Transverse colon (tissue), 4 donors: Measurements from ENCODE around the gene KIAA1755. TPM values are rescaled to one million over a fixed set of nuclear protein-coding genes. Genes with fewer than 3 reads are reported as not detected.

ENCODE experiments used
- DNase-seq: peaks from one replicate; pipeline ENCODE4 v3.0.0-alpha.2; 2019
- H3K27ac ChIP-seq, 4 donors: fragments of 200-600 bp; sonication (generic); 2 replicates each; pipeline ENCODE4 v1.5.1; 2016 to 2018; ENCODE audit warnings: inconsistent platforms in 4 of 4
- H3K27me3 ChIP-seq: fragments of 200-600 bp; sonication (generic); 2 replicates; pipeline ENCODE4 v1.5.1; 2017; ENCODE audit warnings: inconsistent platforms
- H3K36me3 ChIP-seq, 4 donors: fragments of 200-600 bp; sonication (generic); 2 replicates each; pipeline ENCODE4 v1.5.1; 2017 to 2019; ENCODE audit warnings: inconsistent platforms in 4 of 4
- H3K4me1 ChIP-seq, 4 donors: fragments of 200-600 bp; sonication (generic); 2 replicates each; pipeline ENCODE4 v1.5.1; 2017 to 2020; ENCODE audit warnings: inconsistent platforms in 4 of 4
- H3K4me3 ChIP-seq, 4 donors: fragments of 200-600 bp; sonication (generic); 1 replicate in 1 of 4; 2 replicates in 3 of 4; pipeline versions ENCODE4 v1.5.1 to v1.6.1; 2017 to 2019; ENCODE audit warnings: inconsistent platforms in 4 of 4
- H3K9me3 ChIP-seq, 2 donors: fragments of 200-600 bp; sonication (generic); 2 replicates each; pipeline ENCODE4 v1.5.1; 2017 to 2019; ENCODE audit warnings: inconsistent platforms in 2 of 2
- EP300 ChIP-seq: sonication (generic); formaldehyde crosslinking; IDR thresholded peaks from one replicate; pipeline ENCODE4 v1.6.1; 2017; ENCODE audit warnings: antibody characterized with exemption, low read depth
- POLR2A ChIP-seq: fragments of 450-650 bp; IDR thresholded peaks from one replicate; pipeline ENCODE4 v1.6.1; 2016; ENCODE audit warnings: antibody characterized with exemption, mild to moderate bottlenecking, moderate library complexity
- POLR2AphosphoS5 ChIP-seq, 3 donors: sonication (generic); formaldehyde crosslinking; IDR thresholded peaks; one replicate each; pipeline ENCODE4 v1.6.1; 2016; ENCODE audit warnings: antibody characterized with exemption in 3 of 3
- whole genome bisulfite sequencing, 2 donors: methylation state at CpG; one replicate each; pipeline ENCODE4 v1.1.5; 2018; ENCODE audit warnings: low coverage in 1 of 2; 5-methylcytosine and 5-hydroxymethylcytosine counted together
- in situ Hi-C, 4 donors: fragments of 200-750 bp; cut with MboI; loops; one replicate each; pipeline versions ENCODE4 v1.15.0 to v1.15.1; 2017; ENCODE audit warnings: low sequenced_read_pairs in 3 of 4, low pct_ligation_motif_present in 1 of 4, low pct_unique_long_range_greater_than_20kb in 1 of 4
- intact Hi-C: fragments of 100-400 bp; cut with DNase I; formaldehyde crosslinking; loops from one replicate; pipeline ENCODE4 v1.15.1; 2023; ENCODE audit warnings: low total_unique reads
- total RNA-seq, 4 donors: library from RNA; depleted of rRNA; stranded (reverse); fragments of >200 nt; gene quantifications; one replicate each; pipeline ENCODE4 v1.1.0, GENCODE V29; 2016
- TF ChIP-seq, protein P1 (sequence below), 5 experiments: fragments of 200-600 bp in 3 of 5; fragments of 450-650 bp in 2 of 5; sonication (generic) in 3 of 5; IDR thresholded peaks; 1 replicate in 2 of 5; 2 replicates in 3 of 5; pipeline ENCODE4 v1.5.1; 2016 to 2017; ENCODE audit warnings: antibody characterized with exemption in 5 of 5, inconsistent platforms in 3 of 5, mild to moderate bottlenecking in 2 of 5, moderate library complexity in 1 of 5

KIAA1755 gene
- total RNA-seq, 4 donors from 2014 or later: 1.6 to 20.2 (median 3.7) TPM

DNA sequence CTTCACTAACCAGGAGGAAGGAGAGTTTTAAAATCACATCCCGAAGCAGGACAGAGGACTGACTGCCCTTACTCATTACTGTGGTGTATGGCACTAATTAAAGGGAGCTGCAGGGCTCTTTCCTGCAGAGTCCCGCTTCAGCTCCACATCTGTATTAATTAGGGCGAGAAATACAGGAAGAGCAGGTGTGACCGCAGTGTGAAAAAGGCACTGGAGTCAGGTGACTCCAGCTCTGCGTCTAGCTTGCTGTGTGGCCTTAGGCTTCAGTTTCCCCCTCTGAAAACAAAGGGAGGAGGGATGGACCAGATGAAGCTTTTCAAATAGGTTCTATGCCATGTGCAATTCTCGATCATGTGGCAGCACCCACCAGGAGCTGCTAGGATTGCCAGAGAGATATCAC lies 34.0 kb downstream of the KIAA1755 start:
- H3K9me3 ChIP-seq: no peaks in the 10 kb centered on the region
- DNase-seq: no peak
- TF ChIP-seq POLR2A (no peak), POLR2AphosphoS5 (IDR thresholded peaks at IDR 0.05) (no peak), EP300 (no peak)
- TF ChIP-seq, protein P1, sequence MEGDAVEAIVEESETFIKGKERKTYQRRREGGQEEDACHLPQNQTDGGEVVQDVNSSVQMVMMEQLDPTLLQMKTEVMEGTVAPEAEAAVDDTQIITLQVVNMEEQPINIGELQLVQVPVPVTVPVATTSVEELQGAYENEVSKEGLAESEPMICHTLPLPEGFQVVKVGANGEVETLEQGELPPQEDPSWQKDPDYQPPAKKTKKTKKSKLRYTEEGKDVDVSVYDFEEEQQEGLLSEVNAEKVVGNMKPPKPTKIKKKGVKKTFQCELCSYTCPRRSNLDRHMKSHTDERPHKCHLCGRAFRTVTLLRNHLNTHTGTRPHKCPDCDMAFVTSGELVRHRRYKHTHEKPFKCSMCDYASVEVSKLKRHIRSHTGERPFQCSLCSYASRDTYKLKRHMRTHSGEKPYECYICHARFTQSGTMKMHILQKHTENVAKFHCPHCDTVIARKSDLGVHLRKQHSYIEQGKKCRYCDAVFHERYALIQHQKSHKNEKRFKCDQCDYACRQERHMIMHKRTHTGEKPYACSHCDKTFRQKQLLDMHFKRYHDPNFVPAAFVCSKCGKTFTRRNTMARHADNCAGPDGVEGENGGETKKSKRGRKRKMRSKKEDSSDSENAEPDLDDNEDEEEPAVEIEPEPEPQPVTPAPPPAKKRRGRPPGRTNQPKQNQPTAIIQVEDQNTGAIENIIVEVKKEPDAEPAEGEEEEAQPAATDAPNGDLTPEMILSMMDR (IDR thresholded peaks at IDR 0.05): no peak
- intact Hi-C loops: no loop called here
- H3K36me3 ChIP-seq: no peaks in the 10 kb centered on the region
- no peak overlapping the region for H3K4me3 ChIP-seq
- 74% methylated on average over 6 of the region's 6 CpGs; no CpG with 5 or more reads in 1 of the 2 donors for WGBS, 2 donors
- no peaks in the 10 kb centered on the region for H3K4me1 ChIP-seq
- no peaks in the 10 kb centered on the region for H3K27me3 ChIP-seq
- in situ Hi-C loops: loop anchor here in 3 of 4 donors (5.0 to 25.0 kb wide), 5 partner anchors 98 to 664 kb away; no protein-coding TSS in a partner anchor
- no peak overlapping the region for H3K27ac ChIP-seq

DNA sequence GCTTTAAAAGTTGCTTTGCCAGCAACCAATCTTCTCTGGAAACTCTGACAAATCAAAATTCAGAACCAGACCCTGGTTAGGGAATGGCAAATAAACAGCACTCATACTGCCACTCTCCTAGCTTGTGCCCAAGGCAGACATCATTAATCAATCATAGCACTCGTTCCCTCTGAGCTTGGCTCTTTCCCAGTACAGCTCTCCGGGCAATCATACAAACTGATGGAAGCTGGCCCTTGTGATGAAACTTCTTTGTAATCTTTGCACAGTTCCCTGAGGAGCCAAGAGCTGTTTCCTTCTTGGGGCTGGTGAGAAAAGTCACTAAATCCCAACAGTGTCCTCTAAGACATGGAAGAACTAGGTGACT lies 34.7 kb downstream of the KIAA1755 start:
- WGBS, 2 donors: 48 to 51% methylated on average over 2 of the region's 2 CpGs
- Histone ChIP-seq H3K9me3 (no peaks in the 10 kb centered on the region), H3K27me3 (no peaks in the 10 kb centered on the region), H3K4me3 (no peak overlapping the region), H3K27ac (no peak overlapping the region), H3K36me3 (no peaks in the 10 kb centered on the region), H3K4me1 (no peaks in the 10 kb centered on the region)
- no peak for TF ChIP-seq POLR2AphosphoS5 (IDR thresholded peaks at IDR 0.05)
- TF ChIP-seq POLR2A: no peak
- TF ChIP-seq, protein P1 (IDR thresholded peaks at IDR 0.05): no peak
- no peak for TF ChIP-seq EP300
- intact Hi-C loops (no loop called here), in situ Hi-C loops (loop anchor here in 3 of 4 donors (5.0 to 25.0 kb wide), 5 partner anchors 99 to 664 kb away; no protein-coding TSS in a partner anchor)
- no peak for DNase-seq

DNA sequence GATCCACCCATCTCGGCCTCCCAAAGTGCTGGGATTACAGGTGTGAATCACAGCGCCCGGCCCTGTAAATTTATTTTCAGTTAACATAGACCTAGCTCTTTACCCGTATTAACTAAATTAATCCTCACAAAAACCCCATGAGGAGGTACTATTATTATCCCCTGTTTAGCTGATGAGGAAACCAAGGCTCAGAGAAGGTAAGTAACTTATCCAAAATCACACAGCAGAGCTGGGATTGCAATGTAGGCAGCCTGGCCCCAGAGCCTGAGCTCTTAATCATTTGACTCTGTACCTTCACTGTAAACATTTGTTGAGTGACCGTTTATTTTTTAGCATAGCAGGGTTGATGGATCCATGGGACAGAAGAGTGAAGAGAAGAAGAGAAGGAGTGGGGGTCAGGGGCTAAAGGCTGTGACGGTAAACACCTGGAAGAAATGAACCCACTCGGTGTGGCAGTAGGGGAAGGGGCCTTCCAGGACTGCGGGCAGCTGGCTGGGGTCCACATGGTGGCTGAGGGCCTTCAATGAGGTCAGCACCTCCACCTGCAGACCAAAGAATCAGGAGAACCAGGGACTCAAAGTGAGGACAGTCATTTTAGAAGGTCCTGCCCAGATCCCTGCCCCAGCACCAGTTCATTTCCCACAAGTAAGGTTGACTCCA lies 35.2 kb downstream of the KIAA1755 start:
- Histone ChIP-seq H3K4me1 (no peaks in the 10 kb centered on the region), H3K36me3 (no peaks in the 10 kb centered on the region), H3K9me3 (no peaks in the 10 kb centered on the region), H3K4me3 (no peak overlapping the region), H3K27ac (no peak overlapping the region), H3K27me3 (no peaks in the 10 kb centered on the region)
- WGBS, 2 donors: 66 to 84% methylated on average over 7 to 8 of the region's 8 CpGs
- TF ChIP-seq POLR2A: no peak
- no peak for TF ChIP-seq POLR2AphosphoS5 (IDR thresholded peaks at IDR 0.05)
- no peak for DNase-seq
- intact Hi-C loops (no loop called here), in situ Hi-C loops (loop anchor here in 3 of 4 donors (5.0 to 25.0 kb wide), 5 partner anchors 99 to 663 kb away; no protein-coding TSS in a partner anchor)

DNA sequence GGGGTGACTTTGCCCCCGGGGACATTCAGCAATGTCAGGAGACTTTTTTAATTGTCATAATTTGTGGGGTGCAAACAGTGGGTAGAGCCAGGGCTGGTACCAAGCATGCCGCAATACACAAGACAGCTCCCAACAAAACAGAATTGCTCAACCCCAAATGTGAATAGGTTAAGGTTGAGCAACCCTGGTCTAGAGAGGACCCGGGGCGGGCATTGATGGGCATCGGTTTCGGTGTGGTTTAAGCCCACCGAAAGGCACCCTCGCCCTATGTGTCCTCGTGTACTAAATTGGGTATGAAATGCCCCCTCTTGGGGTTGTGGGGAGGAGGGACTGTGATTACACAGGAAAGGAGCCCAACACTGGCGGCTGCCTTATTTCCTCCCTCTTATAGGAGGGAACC lies 36.0 kb downstream of the KIAA1755 start:
- H3K4me3 ChIP-seq: no peak overlapping the region
- no peak overlapping the region for H3K27ac ChIP-seq
- H3K4me1 ChIP-seq: no peaks in the 10 kb centered on the region
- no peaks in the 10 kb centered on the region for H3K36me3 ChIP-seq
- DNase-seq: no peak
- in situ Hi-C loops (loop anchor here in 2 of 4 donors (10.0 kb wide), 3 partner anchors 100 to 170 kb away; no protein-coding TSS in a partner anchor), intact Hi-C loops (no loop called here)
- WGBS, 2 donors: 76 to 100% methylated on average over 1 to 10 of the region's 10 CpGs
- no peaks in the 10 kb centered on the region for H3K27me3 ChIP-seq
- no peaks in the 10 kb centered on the region for H3K9me3 ChIP-seq
- TF ChIP-seq EP300: no peak
- TF ChIP-seq, protein P1 (IDR thresholded peaks at IDR 0.05): no peak
- TF ChIP-seq POLR2A: no peak
- no peak for TF ChIP-seq POLR2AphosphoS5 (IDR thresholded peaks at IDR 0.05)
